ENCODE measurements around the gene ZNF575.

DNA sequence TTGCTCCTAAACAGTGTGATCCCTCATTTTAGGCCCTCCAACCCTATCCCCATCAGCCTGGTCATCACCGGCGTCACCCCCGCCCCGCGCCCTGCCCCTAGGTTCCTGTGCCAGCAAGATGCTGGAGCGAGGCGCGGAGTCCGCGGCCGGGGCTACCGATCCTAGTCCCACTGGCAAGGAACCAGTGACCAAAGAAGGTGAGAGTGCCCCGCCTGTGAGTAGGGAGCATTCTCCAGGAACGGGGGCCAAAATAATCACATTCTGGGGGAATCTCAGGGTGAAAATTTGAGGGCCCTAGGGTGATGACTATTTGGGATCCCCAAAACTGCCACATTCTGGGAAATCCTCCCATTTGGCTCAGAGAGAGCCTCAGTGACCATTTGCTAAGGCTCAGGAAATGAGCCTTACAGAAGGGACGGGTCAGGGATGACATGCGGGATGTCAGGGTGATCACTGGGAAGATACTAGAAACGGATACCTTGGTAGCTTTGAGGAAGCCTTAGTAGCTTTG is 1.4 kb downstream of the ZNF575 start:
- TF ChIP-seq YY1 (IDR thresholded peaks at IDR 0.05; ENCODE audit: insufficient read depth, insufficient read length) = no peak
- TF ChIP-seq ZNF274 (IDR thresholded peaks at IDR 0.05; ENCODE audit: low read depth, low read length) = no peak
